NCI-H2227 (cell line): ENCODE measurements around the gene KDM3B.
"Not testable (repeated sequence)": the region's sequence is repeated elsewhere in the genome, so short reads cannot be mapped to it uniquely, and the experiment has no call there.

Source experiments
- DNase-seq: peaks from one replicate; lab custom pipeline; 2025; ENCODE audit not compliant: unreplicated experiment; lab: John Stamatoyannopoulos, UW

Gene KDM3B

GRCh38 chr5:138466125-138466899 lies 113.8 kb downstream of the KDM3B start:
- DNase-seq, result peak; percentile 47

DNA sequence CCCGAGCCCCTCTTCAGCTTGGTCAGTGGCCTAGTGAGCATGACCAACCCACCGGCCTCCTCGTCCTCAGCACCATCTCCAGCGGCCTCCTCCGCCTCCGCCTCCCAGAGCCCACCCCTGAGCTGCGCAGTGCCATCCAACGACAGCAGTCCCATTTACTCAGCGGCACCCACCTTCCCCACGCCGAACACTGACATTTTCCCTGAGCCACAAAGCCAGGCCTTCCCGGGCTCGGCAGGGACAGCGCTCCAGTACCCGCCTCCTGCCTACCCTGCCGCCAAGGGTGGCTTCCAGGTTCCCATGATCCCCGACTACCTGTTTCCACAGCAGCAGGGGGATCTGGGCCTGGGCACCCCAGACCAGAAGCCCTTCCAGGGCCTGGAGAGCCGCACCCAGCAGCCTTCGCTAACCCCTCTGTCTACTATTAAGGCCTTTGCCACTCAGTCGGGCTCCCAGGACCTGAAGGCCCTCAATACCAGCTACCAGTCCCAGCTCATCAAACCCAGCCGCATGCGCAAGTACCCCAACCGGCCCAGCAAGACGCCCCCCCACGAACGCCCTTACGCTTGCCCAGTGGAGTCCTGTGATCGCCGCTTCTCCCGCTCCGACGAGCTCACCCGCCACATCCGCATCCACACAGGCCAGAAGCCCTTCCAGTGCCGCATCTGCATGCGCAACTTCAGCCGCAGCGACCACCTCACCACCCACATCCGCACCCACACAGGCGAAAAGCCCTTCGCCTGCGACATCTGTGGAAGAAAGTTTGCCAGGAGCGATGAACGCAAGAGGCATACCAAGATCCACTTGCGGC lies 114.6 kb downstream of the KDM3B start:
- DNase-seq, result peak; percentile 11

GRCh38 chr5:138467711-138468132 lies 115.2 kb downstream of the KDM3B start:
- peak; percentile 24 for DNase-seq

- peak; percentile 39 for DNase-seq
These were observed 115.9 kb downstream of the KDM3B start for GRCh38 chr5:138468133-138468965.

DNA sequence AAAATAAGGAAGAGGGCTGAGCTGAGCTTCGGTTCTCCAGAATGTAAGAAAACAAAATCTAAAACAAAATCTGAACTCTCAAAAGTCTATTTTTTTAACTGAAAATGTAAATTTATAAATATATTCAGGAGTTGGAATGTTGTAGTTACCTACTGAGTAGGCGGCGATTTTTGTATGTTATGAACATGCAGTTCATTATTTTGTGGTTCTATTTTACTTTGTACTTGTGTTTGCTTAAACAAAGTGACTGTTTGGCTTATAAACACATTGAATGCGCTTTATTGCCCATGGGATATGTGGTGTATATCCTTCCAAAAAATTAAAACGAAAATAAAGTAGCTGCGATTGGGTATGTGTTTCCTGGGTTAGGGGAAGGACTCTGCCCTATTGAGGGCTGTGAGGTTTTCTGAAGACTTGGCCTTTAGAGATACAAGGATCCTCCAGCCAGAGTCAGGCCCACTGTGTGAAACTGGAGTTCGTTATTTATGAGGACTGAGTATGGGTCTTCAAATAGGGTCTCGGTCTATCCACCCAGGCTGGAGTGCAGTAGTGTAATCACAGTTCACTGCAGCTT lies 116.6 kb downstream of the KDM3B start:
- DNase-seq, result peak; percentile 38

GRCh38 chr5:138469540-138470321 lies 117.2 kb downstream of the KDM3B start:
- DNase-seq, result peak; percentile 61

DNA sequence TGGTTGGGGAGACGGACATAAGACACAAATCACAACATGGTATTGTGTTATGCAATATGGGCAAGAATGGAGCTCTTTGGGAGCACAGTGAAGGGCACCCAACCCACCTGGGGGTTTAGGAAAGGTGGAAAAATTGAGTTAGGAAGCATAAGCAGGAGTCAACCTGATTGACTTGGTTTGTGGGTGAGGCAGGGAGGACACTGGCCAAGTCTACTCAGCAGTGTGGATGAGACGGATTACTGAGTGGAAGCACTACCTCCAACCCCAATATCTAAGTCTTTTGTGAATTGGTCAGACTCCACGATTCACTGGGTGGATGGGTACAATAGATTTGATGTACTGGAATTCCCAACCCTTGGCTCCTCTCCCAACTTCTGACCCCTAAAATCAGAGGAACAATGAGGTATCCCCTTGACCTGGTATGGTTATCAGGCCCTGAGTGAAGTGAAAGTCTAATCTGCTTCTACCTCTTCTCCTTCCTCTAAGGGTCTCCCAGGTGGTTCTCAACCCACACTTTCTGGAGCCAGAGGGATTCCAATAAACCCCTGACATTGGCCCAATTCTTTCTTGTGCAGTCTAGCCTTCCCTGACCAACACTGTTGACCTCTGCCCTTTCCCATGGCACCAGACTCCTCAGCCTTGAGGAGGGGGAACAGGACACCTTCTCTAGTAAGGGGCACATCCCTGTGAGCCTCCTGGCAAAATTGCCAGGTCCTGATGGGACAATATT lies 118.0 kb downstream of the KDM3B start:
- peak; percentile 61 for DNase-seq

- DNase-seq, result no peak
These were observed 118.5 kb downstream of the KDM3B start for GRCh38 chr5:138471052-138471361.

DNA sequence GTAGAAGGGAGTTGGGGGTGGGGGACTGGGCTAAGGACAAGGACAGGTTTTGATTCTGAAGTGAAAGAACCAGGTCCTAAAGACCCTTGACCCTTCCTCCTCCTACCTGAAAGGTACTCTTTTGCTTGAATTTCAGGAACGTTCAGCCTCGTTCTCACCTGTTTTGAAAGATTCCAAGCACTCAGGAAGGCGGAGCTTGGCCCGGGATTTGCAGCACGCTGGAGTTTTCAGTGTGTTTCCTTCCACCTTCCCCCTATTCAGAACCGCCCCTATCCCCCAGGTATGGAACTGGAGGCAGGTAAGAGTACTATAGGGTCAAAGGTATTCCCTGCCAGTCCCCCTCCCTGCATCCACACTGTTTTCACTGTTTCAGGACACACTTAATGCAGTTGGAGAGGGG lies 119.9 kb downstream of the KDM3B start:
- DNase-seq, result no peak

- DNase-seq, result not testable (repeated sequence)
These were observed 120.7 kb downstream of the KDM3B start for GRCh38 chr5:138473151-138473550.

GRCh38 chr5:138476918-138477317 lies 124.4 kb downstream of the KDM3B start:
- no peak for DNase-seq

- no peak for DNase-seq
These were observed 130.2 kb downstream of the KDM3B start for GRCh38 chr5:138482638-138483037.
